HG03103 (cell line): ENCODE results near the gene HILPDA.
"Not testable (repeated sequence)": the region's sequence is repeated elsewhere in the genome, so short reads cannot be mapped to it uniquely, and the experiment has no call there.

Experiments
- ATAC-seq: cut with Tn5 transposase; IDR thresholded peaks from one replicate; pipeline ENCODE4 v1.9.1; 2021; ENCODE audit warnings: low read depth; ENCODE audit not compliant: unreplicated experiment

The HILPDA gene

DNA sequence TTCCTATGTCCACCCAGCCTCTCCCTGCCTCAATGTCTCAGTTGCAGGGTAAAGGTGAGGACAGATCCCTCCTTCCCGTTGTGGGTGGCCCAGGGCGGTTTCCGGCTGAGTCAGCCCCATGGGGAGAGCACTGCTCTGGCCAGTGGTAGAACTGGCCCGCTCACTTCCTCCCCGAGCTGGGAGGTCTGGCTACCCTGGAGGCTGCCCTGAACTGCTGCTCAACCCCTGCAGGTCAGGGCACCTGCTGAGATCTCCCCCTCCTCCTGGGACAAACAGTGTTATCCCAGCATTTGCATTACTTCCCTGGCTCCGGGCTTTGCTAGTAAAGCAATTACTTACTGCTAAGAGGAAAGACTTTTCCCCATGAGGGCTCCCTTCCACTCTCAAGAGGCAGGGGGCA is 24.5 kb upstream of the HILPDA start:
- no peak for ATAC-seq

DNA sequence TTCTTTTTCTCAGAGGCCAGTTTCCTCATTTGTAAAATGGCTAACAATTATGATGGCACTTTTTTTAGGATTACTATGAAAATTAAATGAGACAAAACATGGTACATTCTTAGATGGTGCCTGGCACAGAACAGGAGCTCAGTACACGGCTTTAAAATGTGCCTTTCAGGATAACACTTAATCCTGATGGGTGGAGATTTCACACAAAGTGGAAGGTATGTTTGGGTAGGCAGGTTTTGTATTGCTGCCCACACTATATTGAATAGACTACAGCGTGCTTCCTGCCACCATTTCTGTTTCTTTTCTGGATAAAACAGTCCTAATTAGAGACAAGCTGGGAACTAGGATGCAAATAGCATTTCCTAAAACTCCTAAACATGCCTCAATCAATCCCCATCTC is 23.9 kb upstream of the HILPDA start:
- no peak for ATAC-seq

DNA sequence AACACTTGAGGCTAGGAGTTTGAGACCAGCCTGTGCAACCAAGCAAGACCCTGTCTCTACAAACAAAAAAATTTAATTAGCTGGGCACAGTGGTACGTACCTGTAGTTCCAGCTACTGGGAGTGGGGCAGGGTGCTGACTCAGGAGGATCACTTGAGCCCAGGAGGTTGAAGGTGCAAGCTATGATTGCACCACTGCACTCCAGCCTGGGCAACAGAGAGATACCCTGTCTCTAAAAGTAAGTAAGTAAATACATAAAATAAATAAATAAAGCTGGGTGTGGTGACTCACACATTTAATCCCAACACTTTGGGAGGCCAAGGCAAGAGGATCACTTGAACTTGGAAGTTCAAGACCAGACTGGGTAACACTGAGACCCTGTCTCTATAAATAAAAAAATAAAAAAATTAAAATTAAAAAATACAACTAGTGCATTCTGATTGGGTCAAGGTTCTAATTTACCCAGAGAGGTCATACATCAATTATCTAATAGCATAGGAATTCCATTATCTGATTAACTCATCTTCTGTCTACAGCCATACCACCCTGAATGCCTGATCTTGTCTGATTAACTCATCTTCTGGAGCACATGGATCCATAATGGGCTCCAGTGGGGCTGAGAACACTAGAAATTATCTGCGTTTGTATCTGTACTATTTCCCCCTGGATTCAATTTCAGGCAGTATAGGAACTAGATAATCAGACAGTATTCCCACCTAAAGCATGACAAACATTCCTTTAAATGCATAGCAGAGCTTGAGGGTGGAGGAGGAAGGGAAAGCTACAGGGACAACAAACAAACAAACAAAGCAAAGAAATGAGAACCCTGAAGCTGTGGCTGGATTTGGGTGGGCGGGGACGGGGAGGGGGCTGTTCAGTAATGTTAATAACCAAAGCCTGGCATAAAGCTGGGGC is 21.0 kb upstream of the HILPDA start:
- no peak for ATAC-seq

DNA sequence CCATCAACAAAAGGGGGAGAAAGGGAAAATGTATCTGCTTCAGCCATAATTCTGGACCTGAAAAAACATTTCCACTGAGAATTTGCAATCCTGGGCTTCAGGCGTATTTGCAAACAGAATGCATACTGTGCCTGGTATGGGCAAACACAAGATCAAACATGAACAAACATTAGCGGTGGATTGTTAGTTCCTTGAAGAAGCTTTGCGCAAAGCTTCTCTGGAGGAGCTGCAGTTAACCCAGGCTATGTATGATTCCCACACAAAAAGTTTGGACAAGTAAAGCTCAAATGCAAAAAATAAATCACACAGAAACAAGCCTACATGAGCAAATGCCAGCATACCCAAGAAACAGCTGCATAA is 20.4 kb upstream of the HILPDA start:
- ATAC-seq: no peak

DNA sequence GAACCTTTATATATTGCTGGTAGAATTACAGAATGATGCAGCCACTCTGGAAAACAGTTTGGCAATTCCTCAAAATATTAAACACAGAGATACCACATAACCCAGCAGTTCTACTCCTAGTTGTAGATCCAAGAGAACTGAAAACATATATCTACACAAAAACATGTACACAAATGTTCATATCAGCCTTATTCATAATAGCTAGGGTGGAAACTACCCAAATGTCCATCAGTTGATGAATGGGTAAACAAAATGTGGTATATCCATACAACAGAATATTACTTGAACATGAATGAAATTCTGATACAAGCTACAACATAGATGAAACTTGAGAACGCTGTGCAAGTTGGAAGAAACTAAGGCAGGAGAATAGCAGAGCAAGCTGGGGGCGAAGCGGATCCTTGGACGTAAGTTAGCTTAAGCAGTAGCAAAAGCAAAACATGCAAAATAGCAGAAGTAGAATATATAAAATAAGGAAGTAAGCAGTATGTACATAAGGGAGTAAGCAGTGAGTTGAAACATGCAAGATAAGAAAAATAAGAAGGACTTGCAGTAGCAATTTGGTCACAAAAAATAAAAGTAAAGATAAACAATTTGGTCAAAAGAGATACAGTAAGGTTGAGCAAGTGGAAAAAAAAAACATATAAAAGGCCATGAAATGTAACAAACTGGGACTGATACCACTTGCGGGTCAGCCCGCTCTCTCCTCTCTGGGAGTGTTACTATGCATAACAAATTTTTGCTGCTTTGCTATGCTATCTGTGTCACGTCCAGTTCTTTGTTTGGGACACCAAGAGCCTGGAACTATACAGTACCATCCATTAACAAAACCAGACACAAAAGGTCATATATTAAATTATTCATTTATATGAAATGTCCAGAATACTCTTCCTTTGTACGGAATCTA is 18.0 kb upstream of the HILPDA start:
- peak; percentile 83 for ATAC-seq

DNA sequence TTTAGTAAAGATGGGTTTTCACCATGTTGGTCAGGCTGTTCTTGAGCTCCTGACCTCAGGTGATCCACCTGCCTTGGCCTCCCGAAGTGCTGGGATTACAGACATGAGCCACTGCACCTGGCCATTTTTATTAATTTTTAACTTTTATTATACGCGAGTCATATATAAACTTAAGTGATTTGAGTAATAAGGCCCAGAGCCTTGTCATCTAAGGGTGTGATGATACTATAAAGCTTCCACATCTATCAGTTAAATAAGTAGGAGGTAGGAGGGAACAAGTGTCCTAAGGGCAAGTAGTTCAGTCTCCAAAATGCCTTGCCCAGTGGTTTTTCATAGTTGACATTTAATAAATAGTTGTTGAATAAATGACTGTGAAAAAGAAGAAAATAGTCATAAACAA is 13.3 kb upstream of the HILPDA start:
- ATAC-seq: no peak

DNA sequence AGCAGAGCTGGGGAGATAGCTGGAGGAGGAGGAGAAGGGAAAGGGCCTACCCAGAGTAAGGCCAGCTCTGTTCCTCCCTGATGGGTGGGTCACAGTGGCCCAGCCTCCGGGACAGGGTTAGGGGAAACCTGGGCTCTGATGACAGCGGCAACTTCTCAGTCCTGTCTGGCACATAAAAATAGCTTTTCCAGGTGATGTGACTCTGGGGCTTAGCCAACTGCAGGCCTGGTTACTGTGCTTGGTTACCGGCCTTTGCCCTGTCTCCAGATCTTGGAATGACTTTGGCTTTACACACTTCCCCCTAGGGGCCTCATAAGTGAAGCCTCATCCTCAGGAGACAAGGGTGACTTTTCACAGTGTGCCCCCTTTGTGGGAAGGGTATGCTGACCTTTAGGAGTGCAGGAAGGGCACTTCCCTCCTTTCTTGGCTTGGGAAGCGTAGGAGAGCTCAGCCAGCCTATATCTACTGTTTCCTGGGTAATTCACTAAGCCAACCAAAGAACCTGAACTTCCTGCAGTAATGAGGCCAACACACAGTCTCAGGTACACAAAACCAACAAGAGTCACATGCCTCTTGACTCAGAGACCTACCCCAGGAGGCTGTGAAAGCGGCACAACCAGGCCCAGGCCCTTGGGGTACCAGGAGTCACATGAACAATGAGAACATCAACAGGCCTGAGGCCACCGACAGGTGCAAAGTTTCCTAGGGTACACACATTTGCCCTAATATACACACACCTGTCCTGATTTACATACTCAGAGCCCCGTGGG is 11.7 kb upstream of the HILPDA start:
- no peak for ATAC-seq

DNA sequence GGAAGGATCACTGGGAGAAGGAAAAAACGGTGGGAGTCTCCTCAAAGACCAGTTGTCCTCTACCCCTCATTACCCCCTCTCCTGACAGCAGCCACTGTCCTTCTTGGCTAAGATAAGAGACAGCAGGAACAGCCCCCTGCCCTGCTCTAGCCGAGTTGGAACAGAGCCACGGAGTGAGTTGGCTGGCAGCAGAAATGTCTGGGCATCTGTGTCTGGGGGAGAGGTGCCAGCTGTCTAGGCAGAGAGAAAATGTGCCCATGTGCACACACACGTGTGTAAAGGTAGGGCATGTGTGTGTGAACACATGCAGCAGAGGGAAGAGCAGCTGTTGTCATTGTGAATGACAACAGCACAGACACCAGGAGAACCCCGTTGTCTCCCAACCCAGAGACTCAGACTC is 9.4 kb upstream of the HILPDA start:
- ATAC-seq: no peak

DNA sequence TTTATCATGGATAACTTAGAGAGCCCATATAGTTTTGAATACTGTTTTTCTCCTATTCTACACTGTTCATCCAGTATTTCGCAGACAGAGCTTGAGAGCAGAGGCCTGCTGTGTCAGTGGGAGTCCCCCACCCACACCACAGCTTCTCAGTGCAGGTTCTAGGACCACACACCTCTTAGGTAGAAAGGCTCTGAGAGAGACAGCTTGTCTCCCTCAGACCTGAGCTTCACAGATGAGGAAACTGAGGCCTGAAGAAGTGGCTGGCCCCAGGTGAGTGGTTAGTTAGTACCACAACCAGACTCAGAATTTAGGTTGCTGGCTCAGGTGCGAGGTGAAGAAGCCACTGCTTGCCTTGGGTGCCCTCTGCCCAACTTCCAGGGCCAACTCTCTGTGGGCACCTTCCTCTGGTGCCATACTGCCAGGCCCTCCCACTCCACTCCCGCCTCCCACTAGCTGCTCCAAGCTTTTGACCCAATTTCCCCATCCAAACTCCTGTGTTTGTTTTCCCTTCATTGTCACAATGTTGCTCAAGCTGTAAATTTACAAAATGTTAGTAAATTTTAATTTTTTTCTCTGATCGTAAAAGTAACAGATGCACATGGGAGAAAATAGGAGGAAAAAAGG is 7.6 kb upstream of the HILPDA start:
- no peak for ATAC-seq

DNA sequence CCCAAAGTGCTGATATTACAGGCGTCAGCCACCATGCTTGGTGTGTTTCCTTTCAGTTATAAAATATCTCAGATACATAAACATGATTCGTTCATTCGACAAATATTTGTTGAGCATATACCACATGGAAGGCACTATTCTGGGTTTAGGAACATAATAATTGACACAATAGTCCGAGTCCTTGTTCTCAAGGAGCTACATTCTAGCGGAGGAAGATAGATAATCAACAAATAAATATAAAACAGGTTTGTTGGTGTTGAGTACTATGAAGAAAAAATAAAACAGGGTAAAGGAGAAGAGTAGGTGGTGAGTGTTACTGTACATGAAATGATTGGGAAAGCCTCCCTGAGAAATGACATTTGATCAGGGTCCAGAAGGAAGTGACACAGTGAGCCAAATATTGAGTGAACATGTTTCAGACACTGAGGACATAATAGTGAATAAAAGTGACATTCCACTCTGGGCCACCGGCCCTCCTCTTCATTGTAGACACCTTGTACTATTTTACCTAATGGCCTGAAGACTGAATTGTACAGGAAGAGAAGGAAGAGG is 6.9 kb upstream of the HILPDA start:
- no peak for ATAC-seq

DNA sequence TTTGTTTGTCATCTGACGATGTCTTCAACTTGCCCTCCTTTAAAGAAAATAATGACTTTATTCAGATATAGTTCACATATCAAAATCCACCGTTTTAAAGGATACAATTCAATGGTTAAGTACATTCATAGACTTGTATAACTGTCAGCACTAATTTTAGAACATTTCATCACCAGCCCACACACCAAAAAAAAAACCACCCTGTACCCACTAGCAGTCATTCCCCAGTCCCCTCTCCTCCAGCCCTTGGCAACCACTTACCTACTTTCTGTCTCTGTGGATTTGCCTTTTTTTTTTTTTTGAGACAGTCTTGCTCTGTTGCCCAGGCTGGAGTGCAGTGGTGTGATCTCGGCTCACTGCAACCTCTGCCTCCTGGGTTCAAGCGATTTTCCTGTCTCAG is 5.3 kb upstream of the HILPDA start:
- ATAC-seq: no peak

DNA sequence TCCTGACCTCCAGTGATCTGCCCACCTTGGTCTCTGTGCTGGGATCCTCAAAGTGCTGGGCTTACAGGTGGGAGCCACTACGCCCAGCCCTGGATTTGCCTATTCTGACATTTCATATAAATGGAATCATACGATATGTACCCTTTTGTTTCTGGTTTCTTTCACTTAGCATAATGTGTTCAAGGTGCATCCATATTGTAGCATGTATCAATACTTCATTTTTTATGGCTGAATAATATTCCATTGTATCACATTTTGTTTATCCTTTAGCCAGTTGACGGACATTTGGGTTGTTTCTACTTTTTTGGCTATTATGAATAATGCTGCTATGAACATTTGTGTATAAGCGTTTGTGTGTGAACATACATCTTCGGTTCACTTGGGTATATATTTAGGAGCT is 4.8 kb upstream of the HILPDA start:
- ATAC-seq: no peak

DNA sequence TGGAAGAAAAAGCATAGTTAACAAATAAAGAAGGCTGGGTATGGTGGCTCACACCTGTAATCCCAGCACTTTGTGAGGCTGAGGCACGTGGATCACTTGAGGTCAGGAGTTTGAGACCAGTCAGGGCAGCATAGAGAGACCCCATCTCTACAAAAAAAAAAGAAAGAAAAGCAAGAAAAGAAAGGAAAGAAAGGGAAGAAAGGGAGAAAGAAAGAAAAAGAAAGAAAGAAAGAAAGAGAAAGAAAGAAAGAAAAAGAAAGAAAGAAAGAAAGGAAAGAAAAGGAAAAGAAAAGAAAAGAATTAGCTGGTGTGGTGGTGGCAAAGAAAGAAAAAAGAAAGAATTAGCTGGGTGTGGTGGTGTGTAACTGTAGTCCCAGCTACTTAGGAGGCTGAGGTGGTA is 3.1 kb upstream of the HILPDA start:
- ATAC-seq: no peak

DNA sequence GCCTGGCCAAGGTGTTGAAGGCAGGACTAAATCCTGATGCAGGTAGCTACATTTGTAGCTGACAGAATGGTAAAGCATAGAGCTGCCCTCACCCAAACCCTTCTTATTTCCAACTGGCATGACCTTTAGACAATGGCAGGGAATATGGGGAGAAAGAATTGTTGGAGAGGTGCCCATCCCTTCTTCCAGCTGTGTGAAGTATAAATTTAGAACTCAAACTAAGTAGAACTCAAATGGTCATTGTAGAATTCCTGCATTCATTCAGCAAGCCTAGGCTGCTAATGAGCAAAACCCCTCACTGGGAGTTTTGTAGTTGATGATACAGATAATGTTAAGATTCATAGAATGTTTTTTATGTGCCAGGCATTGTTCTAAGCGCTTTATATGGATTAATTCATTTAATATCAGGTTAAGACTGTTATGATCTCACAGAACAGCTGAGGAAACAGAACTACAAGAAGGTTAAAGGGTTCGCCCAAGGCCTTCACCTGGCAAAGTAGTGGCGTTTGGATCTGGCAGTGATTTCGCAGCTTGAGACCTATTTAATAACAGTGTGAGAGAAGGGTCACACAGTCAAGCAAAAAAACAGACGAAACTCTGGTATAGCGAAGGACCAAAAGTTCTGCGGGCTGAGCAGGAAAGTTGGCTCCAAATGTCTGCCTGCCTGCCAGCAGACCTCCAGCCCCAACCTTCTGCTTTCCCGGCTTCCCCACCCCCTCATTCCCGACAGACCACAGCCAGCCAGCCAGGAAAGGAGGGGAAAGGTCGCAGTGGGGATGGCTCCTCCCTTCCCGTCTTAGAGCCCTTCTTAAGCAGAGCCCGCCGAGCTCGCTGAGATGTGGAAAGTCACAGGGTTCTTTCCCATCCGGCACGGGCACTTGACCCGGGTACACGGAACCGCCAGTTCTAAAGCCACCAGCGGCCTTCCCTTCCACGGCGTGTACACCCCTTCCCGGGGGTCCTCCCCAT is 1.6 kb upstream of the HILPDA start:
- no peak for ATAC-seq

DNA sequence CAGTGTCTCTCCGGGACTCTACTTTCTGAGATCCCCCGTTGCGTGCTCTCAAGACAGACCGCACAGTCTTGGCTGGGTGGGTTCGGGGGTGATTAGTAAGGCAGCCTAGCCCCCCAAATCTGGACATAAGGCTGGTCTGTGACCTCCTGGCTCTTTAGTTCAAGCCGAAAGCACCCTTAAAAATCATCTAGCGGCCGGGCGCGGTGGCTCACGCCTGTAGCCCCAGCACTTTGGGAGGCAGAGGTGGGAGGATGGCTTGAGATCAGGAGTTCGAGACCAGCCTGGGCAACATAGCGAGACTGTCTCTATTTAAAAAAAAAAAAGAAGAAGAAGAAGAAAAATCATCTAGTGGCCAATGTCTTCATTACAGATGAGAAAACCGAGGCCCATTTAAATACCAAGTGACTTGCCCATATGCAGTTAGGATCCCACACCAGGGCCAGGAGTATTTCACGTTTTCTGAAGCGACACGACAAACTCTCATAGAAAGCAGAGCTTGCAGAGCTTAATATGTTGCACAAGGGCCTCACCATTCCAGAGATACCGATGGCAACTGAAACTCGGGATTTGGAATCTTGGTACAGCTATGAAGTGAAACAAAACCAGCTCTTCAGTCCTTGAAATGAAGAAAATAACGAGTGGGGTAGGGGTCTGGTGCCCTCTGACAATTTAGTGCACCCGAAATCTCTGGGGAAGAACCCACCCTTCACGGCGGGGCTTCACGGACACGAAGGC is 703 bp upstream of the HILPDA start:
- no peak for ATAC-seq

DNA sequence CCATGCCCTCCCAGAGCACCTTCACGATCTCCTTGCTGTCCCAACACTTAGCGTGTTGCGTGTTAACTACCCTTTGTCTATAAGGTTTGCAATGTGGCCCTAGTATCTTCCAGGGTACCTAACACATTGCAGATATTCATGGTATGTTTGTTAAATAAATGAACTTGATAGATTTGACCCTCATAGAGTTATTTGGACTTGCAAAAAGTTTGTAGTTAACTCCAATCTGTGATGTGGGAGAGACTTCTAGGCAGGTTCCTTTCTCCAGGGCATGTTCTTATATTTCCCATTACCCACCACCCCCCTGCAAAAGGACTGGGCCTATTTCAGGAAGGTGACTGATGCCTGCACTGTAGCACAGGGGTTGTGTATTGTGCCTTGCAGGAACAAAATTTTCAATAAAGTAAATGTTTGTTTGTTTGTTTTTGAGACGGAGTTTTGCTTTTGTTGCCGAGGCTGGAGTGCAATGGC is 612 bp downstream of the HILPDA start:
- ATAC-seq: peak; percentile 4

DNA sequence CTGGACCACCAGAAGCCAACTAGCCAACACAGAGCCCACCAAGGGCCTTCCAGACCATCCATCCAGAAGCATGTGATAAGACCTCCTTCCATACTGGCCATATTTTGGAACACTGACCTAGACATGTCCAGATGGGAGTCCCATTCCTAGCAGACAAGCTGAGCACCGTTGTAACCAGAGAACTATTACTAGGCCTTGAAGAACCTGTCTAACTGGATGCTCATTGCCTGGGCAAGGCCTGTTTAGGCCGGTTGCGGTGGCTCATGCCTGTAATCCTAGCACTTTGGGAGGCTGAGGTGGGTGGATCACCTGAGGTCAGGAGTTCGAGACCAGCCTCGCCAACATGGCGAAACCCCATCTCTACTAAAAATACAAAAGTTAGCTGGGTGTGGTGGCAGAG is 1.7 kb downstream of the HILPDA start:
- not testable (repeated sequence) for ATAC-seq

DNA sequence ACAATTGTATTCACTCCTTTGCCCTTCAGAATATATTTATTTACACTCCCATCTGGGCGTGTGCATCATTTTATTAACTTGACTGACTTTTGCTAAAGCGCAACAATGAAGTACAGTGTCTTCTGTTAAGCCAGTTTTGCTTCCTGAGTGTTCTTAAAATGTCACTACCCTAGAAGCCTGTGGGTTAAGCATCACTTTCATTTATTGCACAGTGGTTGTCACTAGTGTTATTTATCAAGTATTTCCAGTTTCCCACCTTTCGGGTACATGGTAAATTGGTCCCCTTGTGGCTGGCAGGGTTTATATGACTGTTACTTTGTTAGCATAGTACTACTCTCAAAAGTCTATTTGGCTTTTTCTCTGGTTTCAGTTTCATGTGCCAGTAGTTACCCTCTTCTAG is 3.3 kb downstream of the HILPDA start:
- ATAC-seq: peak; percentile 10
